HepG2 (cell line): ENCODE results near the gene NUP35. TPM values are rescaled to one million over a fixed set of nuclear protein-coding genes. Genes with fewer than 3 reads are reported as not detected.

ENCODE experiments used
- CREM ChIP-seq, 2 experiments: sonication (generic) in 1 of 2; formaldehyde crosslinking in 1 of 2; IDR thresholded peaks; 2 replicates each; pipeline versions ENCODE4 v1.4.0 to v1.6.1; 2016 to 2020; ENCODE audit warnings: antibody characterized with exemption in 1 of 2, mild to moderate bottlenecking in 1 of 2, missing genetic modification reagents in 1 of 2
- ETV6 ChIP-seq: sonication (generic); formaldehyde crosslinking; conservative IDR thresholded peaks from 2 replicates; pipeline ENCODE4 v1.4.0; 2020; ENCODE audit warnings: missing genetic modification reagents
- FOXO1 ChIP-seq: sonication (generic); formaldehyde crosslinking; IDR thresholded peaks from 2 replicates; pipeline ENCODE4 v1.4.0; 2020; ENCODE audit warnings: missing genetic modification reagents
- JUNB ChIP-seq: sonication (generic); formaldehyde crosslinking; IDR thresholded peaks from 2 replicates; pipeline ENCODE4 v1.8.0; 2022; ENCODE audit warnings: missing genetic modification reagents, mild to moderate bottlenecking, borderline replicate concordance
- MTF2 ChIP-seq: sonication (generic); formaldehyde crosslinking; IDR thresholded peaks from 2 replicates; pipeline ENCODE4 v1.5.0; 2020; ENCODE audit warnings: missing genetic modification reagents, borderline replicate concordance
- PRMT3 ChIP-seq: sonication (generic); formaldehyde crosslinking; IDR thresholded peaks from 2 replicates; pipeline ENCODE4 v1.8.1; 2022; ENCODE audit warnings: low read depth, mild to moderate bottlenecking, moderate library complexity, missing genetic modification reagents, borderline replicate concordance
- ZNF180 ChIP-seq: sonication (generic); formaldehyde crosslinking; IDR thresholded peaks from 2 replicates; pipeline ENCODE4 v1.4.0; 2020; ENCODE audit warnings: low read depth, missing genetic modification reagents, borderline replicate concordance
- ZNF761 ChIP-seq: sonication (generic); formaldehyde crosslinking; conservative IDR thresholded peaks from 2 replicates; pipeline ENCODE4 v1.4.0; 2020; ENCODE audit warnings: mild to moderate bottlenecking, missing genetic modification reagents
- polyA plus RNA-seq, 8 experiments: library from polyadenylated mRNA; depleted of rRNA in 3 of 8; stranded (reverse) in 7 of 8; unstranded in 1 of 8; fragments of >200 nt; fragmentation: Illumina TruSeq in 4 of 8; extraction: Trizol in 4 of 8; gene quantifications; 2 replicates each; pipeline versions ENCODE4 v1.2.1 to v1.2.3, GENCODE V29; 2011 to 2016; ENCODE audit warnings: low read depth in 4 of 8, missing spikeins in 1 of 8, mixed read lengths in 1 of 8; ENCODE audit not compliant: insufficient read depth in 1 of 8
- total RNA-seq, 5 experiments: library from RNA; depleted of rRNA; stranded (reverse); fragments of >200 nt; fragmentation: Illumina TruSeq; extraction: Trizol; gene quantifications; 2 replicates each; pipeline ENCODE4 v1.2.3, GENCODE V29; 2016; ENCODE audit warnings: low read depth in 1 of 5
- TF ChIP-seq, protein P1 (sequence below): sonication (generic); formaldehyde crosslinking; conservative IDR thresholded peaks from 2 replicates; pipeline ENCODE4 v1.4.0; 2020; ENCODE audit warnings: missing genetic modification reagents
- TF ChIP-seq, protein P2 (sequence below): sonication (generic); formaldehyde crosslinking; conservative IDR thresholded peaks from 2 replicates; pipeline ENCODE4 v1.8.1; 2023; ENCODE audit warnings: missing genetic modification reagents
- TF ChIP-seq, protein P3 (sequence below): sonication (generic); formaldehyde crosslinking; IDR thresholded peaks from 2 replicates; pipeline ENCODE4 v1.4.0; 2020; ENCODE audit warnings: low read depth, mild to moderate bottlenecking, missing genetic modification reagents
- TF ChIP-seq, protein P4 (sequence below): sonication (generic); formaldehyde crosslinking; IDR thresholded peaks from 2 replicates; pipeline ENCODE4 v1.4.0; 2020; ENCODE audit warnings: mild to moderate bottlenecking, missing genetic modification reagents, borderline replicate concordance

Gene NUP35
- total and polyA plus RNA-seq, 2 of the 13 experiments (the other 11 are each of a cell fraction or from before 2014, with no cell fraction given) = 16.9 to 53.6 TPM

DNA sequence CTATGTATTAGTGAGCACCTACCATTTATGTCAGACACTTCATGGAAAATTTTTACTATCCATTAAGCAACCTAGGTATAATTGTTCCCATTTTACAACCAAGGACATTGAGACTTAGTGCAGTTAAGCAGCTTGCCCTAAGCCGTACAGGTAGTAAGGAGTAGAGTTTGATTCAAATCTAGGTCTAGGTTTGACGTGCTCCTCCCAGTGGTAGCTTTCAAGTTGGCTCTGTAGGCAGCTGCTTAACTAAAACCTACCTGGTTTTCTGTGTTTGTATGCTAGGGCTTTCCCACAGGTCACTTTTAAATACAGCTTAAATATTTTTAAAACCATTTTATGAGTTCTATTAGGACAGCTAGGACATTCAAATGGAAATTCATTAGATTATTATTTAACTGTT is 69.7 kb downstream of the NUP35 start (continued):
- TF ChIP-seq JUNB (CRISPR knock-in tag) (no peak), ZNF761 (CRISPR knock-in tag) (no peak), PRMT3 (CRISPR knock-in tag) (no peak), CREM (IDR thresholded peaks at IDR 0.05) (no peak), CREM (CRISPR knock-in tag; IDR thresholded peaks at IDR 0.05) (no peak), ETV6 (no peak), MTF2 (CRISPR knock-in tag) (no peak), ZNF180 (CRISPR knock-in tag) (no peak), FOXO1 (CRISPR knock-in tag) (no peak)
- TF ChIP-seq, protein P1, sequence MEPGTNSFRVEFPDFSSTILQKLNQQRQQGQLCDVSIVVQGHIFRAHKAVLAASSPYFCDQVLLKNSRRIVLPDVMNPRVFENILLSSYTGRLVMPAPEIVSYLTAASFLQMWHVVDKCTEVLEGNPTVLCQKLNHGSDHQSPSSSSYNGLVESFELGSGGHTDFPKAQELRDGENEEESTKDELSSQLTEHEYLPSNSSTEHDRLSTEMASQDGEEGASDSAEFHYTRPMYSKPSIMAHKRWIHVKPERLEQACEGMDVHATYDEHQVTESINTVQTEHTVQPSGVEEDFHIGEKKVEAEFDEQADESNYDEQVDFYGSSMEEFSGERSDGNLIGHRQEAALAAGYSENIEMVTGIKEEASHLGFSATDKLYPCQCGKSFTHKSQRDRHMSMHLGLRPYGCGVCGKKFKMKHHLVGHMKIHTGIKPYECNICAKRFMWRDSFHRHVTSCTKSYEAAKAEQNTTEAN = no peak
- TF ChIP-seq, protein P2, sequence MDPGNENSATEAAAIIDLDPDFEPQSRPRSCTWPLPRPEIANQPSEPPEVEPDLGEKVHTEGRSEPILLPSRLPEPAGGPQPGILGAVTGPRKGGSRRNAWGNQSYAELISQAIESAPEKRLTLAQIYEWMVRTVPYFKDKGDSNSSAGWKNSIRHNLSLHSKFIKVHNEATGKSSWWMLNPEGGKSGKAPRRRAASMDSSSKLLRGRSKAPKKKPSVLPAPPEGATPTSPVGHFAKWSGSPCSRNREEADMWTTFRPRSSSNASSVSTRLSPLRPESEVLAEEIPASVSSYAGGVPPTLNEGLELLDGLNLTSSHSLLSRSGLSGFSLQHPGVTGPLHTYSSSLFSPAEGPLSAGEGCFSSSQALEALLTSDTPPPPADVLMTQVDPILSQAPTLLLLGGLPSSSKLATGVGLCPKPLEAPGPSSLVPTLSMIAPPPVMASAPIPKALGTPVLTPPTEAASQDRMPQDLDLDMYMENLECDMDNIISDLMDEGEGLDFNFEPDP = no peak
- TF ChIP-seq, protein P3, sequence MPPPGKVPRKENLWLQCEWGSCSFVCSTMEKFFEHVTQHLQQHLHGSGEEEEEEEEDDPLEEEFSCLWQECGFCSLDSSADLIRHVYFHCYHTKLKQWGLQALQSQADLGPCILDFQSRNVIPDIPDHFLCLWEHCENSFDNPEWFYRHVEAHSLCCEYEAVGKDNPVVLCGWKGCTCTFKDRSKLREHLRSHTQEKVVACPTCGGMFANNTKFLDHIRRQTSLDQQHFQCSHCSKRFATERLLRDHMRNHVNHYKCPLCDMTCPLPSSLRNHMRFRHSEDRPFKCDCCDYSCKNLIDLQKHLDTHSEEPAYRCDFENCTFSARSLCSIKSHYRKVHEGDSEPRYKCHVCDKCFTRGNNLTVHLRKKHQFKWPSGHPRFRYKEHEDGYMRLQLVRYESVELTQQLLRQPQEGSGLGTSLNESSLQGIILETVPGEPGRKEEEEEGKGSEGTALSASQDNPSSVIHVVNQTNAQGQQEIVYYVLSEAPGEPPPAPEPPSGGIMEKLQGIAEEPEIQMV (CRISPR knock-in tag) = no peak
- TF ChIP-seq, protein P4, sequence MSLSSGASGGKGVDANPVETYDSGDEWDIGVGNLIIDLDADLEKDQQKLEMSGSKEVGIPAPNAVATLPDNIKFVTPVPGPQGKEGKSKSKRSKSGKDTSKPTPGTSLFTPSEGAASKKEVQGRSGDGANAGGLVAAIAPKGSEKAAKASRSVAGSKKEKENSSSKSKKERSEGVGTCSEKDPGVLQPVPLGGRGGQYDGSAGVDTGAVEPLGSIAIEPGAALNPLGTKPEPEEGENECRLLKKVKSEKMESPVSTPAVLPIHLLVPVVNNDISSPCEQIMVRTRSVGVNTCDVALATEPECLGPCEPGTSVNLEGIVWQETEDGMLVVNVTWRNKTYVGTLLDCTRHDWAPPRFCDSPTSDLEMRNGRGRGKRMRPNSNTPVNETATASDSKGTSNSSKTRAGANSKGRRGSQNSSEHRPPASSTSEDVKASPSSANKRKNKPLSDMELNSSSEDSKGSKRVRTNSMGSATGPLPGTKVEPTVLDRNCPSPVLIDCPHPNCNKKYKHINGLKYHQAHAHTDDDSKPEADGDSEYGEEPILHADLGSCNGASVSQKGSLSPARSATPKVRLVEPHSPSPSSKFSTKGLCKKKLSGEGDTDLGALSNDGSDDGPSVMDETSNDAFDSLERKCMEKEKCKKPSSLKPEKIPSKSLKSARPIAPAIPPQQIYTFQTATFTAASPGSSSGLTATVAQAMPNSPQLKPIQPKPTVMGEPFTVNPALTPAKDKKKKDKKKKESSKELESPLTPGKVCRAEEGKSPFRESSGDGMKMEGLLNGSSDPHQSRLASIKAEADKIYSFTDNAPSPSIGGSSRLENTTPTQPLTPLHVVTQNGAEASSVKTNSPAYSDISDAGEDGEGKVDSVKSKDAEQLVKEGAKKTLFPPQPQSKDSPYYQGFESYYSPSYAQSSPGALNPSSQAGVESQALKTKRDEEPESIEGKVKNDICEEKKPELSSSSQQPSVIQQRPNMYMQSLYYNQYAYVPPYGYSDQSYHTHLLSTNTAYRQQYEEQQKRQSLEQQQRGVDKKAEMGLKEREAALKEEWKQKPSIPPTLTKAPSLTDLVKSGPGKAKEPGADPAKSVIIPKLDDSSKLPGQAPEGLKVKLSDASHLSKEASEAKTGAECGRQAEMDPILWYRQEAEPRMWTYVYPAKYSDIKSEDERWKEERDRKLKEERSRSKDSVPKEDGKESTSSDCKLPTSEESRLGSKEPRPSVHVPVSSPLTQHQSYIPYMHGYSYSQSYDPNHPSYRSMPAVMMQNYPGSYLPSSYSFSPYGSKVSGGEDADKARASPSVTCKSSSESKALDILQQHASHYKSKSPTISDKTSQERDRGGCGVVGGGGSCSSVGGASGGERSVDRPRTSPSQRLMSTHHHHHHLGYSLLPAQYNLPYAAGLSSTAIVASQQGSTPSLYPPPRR (CRISPR knock-in tag) = no peak
